Neuronal stem cell (in vitro differentiated cells): ENCODE measurements around the gene VPREB3.

Experiments
- DNase-seq: peaks from one replicate; pipeline ENCODE4 v3.0.0-alpha.2; 2013; ENCODE audit warnings: low spot score
- H2AFZ ChIP-seq: one replicate; pipeline ENCODE4 v1.6.1; 2013; ENCODE audit warnings: mild to moderate bottlenecking, low read length, inconsistent platforms
- H2AK5ac ChIP-seq: 2 replicates; pipeline ENCODE4 v1.6.1; 2013; ENCODE audit warnings: low read depth, mild to moderate bottlenecking, inconsistent platforms, low read length, moderate library complexity, mixed read lengths
- H2BK120ac ChIP-seq: 2 replicates; pipeline ENCODE4 v1.6.1; 2013; ENCODE audit warnings: low read depth, mild to moderate bottlenecking, inconsistent platforms, low read length, moderate library complexity, mixed read lengths
- H2BK12ac ChIP-seq: one replicate; pipeline ENCODE4 v1.6.1; 2013; ENCODE audit warnings: low read length, inconsistent platforms
- H2BK15ac ChIP-seq: 2 replicates; pipeline ENCODE4 v1.6.1; 2013; ENCODE audit warnings: mild to moderate bottlenecking, low read length, inconsistent platforms, mixed read lengths
- H2BK5ac ChIP-seq: one replicate; pipeline ENCODE4 v1.6.1; 2013; ENCODE audit warnings: inconsistent platforms, mild to moderate bottlenecking, low read length, moderate library complexity
- H3K14ac ChIP-seq: one replicate; pipeline ENCODE4 v1.6.1; 2013; ENCODE audit warnings: low read length, inconsistent platforms
- H3K18ac ChIP-seq: 2 replicates; pipeline ENCODE4 v1.6.1; 2013; ENCODE audit warnings: low read length, inconsistent platforms
- H3K23ac ChIP-seq: 2 replicates; pipeline ENCODE4 v1.6.1; 2013; ENCODE audit warnings: low read depth, mild to moderate bottlenecking, mixed read lengths, low read length, inconsistent platforms; ENCODE audit not compliant: poor library complexity
- H3K27ac ChIP-seq: replicated peaks from 3 replicates; pipeline ENCODE4 v1.5.1; 2013; ENCODE audit warnings: low read length, inconsistent platforms
- H3K27me3 ChIP-seq, 3 experiments: 2 replicates each; pipeline ENCODE4 v1.6.1; 2013; ENCODE audit warnings: low read length in 3 of 3, mild to moderate bottlenecking in 2 of 3, inconsistent platforms in 1 of 3, low read depth in 1 of 3, mixed read lengths in 1 of 3, moderate library complexity in 1 of 3; ENCODE audit not compliant: control insufficient read depth in 3 of 3, insufficient read depth in 3 of 3
- H3K36me3 ChIP-seq, 2 donors: replicated peaks in 1 of 2; 2 replicates each; pipeline ENCODE4 v1.6.1; 2013; ENCODE audit warnings: low read length in 2 of 2; ENCODE audit not compliant: control insufficient read depth in 2 of 2, insufficient read depth in 2 of 2
- H3K4ac ChIP-seq: 2 replicates; pipeline ENCODE4 v1.6.1; 2013; ENCODE audit warnings: inconsistent platforms, mild to moderate bottlenecking, low read length, moderate library complexity
- H3K4me1 ChIP-seq, 2 donors: 1 replicate in 1 of 2; 2 replicates in 1 of 2; pipeline ENCODE4 v1.6.1; 2013; ENCODE audit warnings: low read length in 2 of 2, low read depth in 1 of 2; ENCODE audit not compliant: control insufficient read depth in 2 of 2, insufficient read depth in 1 of 2
- H3K4me2 ChIP-seq: one replicate; pipeline ENCODE4 v1.6.1; 2013; ENCODE audit warnings: mild to moderate bottlenecking, low read length, inconsistent platforms; ENCODE audit not compliant: insufficient read depth, poor library complexity, severe bottlenecking
- H3K4me3 ChIP-seq, 2 donors: 2 replicates each; pipeline ENCODE4 v1.5.1; 2013; ENCODE audit warnings: low read length in 2 of 2, mild to moderate bottlenecking in 2 of 2, inconsistent platforms in 1 of 2, moderate library complexity in 1 of 2
- H3K79me1 ChIP-seq: one replicate; pipeline ENCODE4 v1.6.1; 2013; ENCODE audit warnings: low read depth, mild to moderate bottlenecking, inconsistent platforms, low read length, moderate library complexity
- H3K9ac ChIP-seq: one replicate; pipeline ENCODE4 v1.6.1; 2013; ENCODE audit warnings: mild to moderate bottlenecking, low read depth, low read length, inconsistent platforms; ENCODE audit not compliant: poor library complexity
- H3K9me3 ChIP-seq, 2 donors: replicated peaks in 1 of 2; 2 replicates each; pipeline versions ENCODE3 to v1.6.1; 2013; ENCODE audit warnings: low read length in 2 of 2, mild to moderate bottlenecking in 2 of 2, inconsistent platforms in 1 of 2, low read depth in 1 of 2, mixed read lengths in 1 of 2, moderate library complexity in 1 of 2; ENCODE audit not compliant: control insufficient read depth in 2 of 2, insufficient read depth in 1 of 2
- H4K8ac ChIP-seq: one replicate; pipeline ENCODE4 v1.6.1; 2013; ENCODE audit warnings: low read depth, mild to moderate bottlenecking, inconsistent platforms, low read length, moderate library complexity
- H4K91ac ChIP-seq: one replicate; pipeline ENCODE4 v1.6.1; 2013; ENCODE audit warnings: low read length, low read depth, mild to moderate bottlenecking, inconsistent platforms; ENCODE audit not compliant: poor library complexity
- whole genome bisulfite sequencing, 2 donors: extraction: QIAGEN DNeasy Blood & Tissue Kit; methylation state at CpG; one replicate each; pipeline ENCODE4 v1.1.7; 2013; ENCODE audit warnings: missing lambda C conversion rate in 2 of 2, mixed read lengths in 1 of 2; ENCODE audit not compliant: insufficient read length in 2 of 2, insufficient replicate concordance in 1 of 2; ENCODE audit errors: extremely low coverage in 2 of 2; 5-methylcytosine and 5-hydroxymethylcytosine counted together

The VPREB3 gene

GRCh38 chr22:23774922-23775436 is 20.8 kb upstream of the VPREB3 start:
- Histone ChIP-seq H3K14ac (no peak overlapping the region), H3K79me1 (peaks cover 2% of the 10 kb centered on the region), H3K27ac (no peak overlapping the region), H3K4me2 (no peak overlapping the region), H2BK120ac (no peak overlapping the region), H3K4me3 (no peak overlapping the region), H2AFZ (no peak overlapping the region), H3K4ac (no peak overlapping the region), H2BK5ac (no peak overlapping the region), H3K4me1 (peaks cover 12 to 18% of the 10 kb centered on the region in 2 donors), H3K27me3 (peaks cover 0 to 14% (median 13%) of the 10 kb centered on the region in 3 experiments), H4K8ac (no peak overlapping the region), H2BK15ac (no peak overlapping the region), H3K23ac (no peak overlapping the region), H2BK12ac (no peak overlapping the region), H3K9me3 (no peaks in the 10 kb centered on the region), H4K91ac (no peak overlapping the region), H3K9ac (no peak overlapping the region), H3K36me3 (no peaks in the 10 kb centered on the region), H3K18ac (no peak overlapping the region), H2AK5ac (peak overlapping the region; percentile 2)
- no CpG with 5 or more reads among the region's 2 CpGs for WGBS, 2 donors
- DNase-seq: no peak

DNA sequence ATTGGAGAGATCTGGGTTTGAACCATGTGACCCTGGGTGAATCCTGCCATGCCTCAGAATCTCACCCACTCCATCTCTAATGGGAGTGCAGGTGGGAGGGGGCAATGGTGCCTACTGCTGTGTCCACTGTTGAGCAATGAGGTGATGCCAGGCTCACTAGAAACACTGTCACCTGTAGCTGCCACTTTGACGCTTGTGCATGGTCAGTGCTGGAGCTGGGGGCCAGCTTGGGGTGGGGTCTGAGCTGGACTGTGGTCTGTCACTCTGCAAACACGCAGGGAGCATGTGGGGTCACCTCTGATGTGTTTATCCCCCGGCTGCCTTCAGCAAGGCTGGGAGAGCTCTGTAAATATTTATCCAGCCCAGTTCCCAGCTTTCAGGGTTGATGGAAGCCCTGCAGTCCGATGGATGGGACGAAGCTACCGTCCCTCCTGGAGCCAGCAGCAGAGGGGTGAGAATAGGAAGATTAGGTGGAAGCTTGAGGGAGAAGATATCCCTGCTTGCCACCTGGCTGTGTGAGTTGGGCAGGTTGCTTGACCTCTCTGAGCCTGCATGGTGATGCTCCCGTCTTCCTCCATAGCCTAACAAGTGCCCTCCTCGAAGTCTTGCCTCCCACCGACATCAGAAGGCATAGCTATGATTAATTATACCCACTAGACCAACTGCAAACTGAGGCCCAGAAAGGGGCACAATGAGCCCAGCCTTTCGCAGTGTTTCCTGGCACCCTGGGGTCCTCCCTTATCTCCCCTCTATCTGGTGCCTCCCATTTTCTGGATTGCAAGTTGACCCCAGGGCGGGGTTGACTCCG is 20.1 kb upstream of the VPREB3 start:
- Histone ChIP-seq H3K14ac (no peak overlapping the region), H4K91ac (peak overlapping the region; percentile 24), H4K8ac (no peak overlapping the region), H3K27me3 (peaks cover 0 to 14% (median 14%) of the 10 kb centered on the region in 3 experiments), H2AFZ (no peak overlapping the region), H3K4me1 (peaks cover 13 to 18% of the 10 kb centered on the region in 2 donors), H2BK12ac (peak overlapping the region; percentile 96), H3K36me3 (no peaks in the 10 kb centered on the region), H3K9me3 (no peaks in the 10 kb centered on the region), H2BK120ac (no peak overlapping the region), H2AK5ac (peak overlapping the region; percentile 92), H3K79me1 (peaks cover 2% of the 10 kb centered on the region), H2BK5ac (peak overlapping the region; percentile 68), H3K18ac (peak overlapping the region; percentile 84), H3K23ac (no peak overlapping the region), H3K27ac (no peak overlapping the region), H3K4me3 (no peak overlapping the region), H2BK15ac (peak overlapping the region; percentile 79), H3K9ac (no peak overlapping the region), H3K4ac (no peak overlapping the region), H3K4me2 (no peak overlapping the region)
- DNase-seq: no peak
- no CpG with 5 or more reads among the region's 12 CpGs for WGBS, 2 donors

- H3K4me1 ChIP-seq: peaks cover 15 to 22% of the 10 kb centered on the region in 2 donors
- peak overlapping the region; percentile 79 for H2BK15ac ChIP-seq
- H3K23ac ChIP-seq: peak overlapping the region; percentile 85
- H4K8ac ChIP-seq: no peak overlapping the region
- peak overlapping the region; percentile 56 for H2BK120ac ChIP-seq
- H3K4me2 ChIP-seq: peak overlapping the region; percentile 80
- no peaks in the 10 kb centered on the region for H3K36me3 ChIP-seq
- peak overlapping the region; percentile 87 for H2AFZ ChIP-seq
- DNase-seq: no peak
- peaks cover 2% of the 10 kb centered on the region for H3K79me1 ChIP-seq
- peak overlapping the region; percentile 60 for H3K9ac ChIP-seq
- H3K27ac ChIP-seq: no peak overlapping the region
- H4K91ac ChIP-seq: peak overlapping the region; percentile 24
- H2BK12ac ChIP-seq: peak overlapping the region; percentile 96
- peak overlapping the region; percentile 56 for H3K14ac ChIP-seq
- H3K4ac ChIP-seq: no peak overlapping the region
- H2BK5ac ChIP-seq: peak overlapping the region; percentile 68
- H2AK5ac ChIP-seq: peak overlapping the region; percentile 92
- peak overlapping the region; percentile 84 for H3K18ac ChIP-seq
- H3K27me3 ChIP-seq: peaks cover 0 to 18% (median 14%) of the 10 kb centered on the region in 3 experiments
- no CpG with 5 or more reads among the region's 7 CpGs for WGBS, 2 donors
- peak overlapping the region; percentile 51 to 77 for H3K4me3 ChIP-seq
- H3K9me3 ChIP-seq: no peaks in the 10 kb centered on the region
These were observed 19.4 kb upstream of the VPREB3 start for GRCh38 chr22:23773483-23774113.
